Glomerular visceral epithelial cell (primary cell): ENCODE data around the gene DGLUCY.
"Not testable (repeated sequence)": the region's sequence is repeated elsewhere in the genome, so short reads cannot be mapped to it uniquely, and the experiment has no call there.

Experiments
- DNase-seq: peaks from one replicate; pipeline ENCODE4 v3.0.0-alpha.2; 2016; ENCODE audit errors: extremely low spot score

DGLUCY gene

GRCh38 chr14:91169951-91170350 lies 56.1 kb downstream of the DGLUCY start:
- no peak for DNase-seq

DNA sequence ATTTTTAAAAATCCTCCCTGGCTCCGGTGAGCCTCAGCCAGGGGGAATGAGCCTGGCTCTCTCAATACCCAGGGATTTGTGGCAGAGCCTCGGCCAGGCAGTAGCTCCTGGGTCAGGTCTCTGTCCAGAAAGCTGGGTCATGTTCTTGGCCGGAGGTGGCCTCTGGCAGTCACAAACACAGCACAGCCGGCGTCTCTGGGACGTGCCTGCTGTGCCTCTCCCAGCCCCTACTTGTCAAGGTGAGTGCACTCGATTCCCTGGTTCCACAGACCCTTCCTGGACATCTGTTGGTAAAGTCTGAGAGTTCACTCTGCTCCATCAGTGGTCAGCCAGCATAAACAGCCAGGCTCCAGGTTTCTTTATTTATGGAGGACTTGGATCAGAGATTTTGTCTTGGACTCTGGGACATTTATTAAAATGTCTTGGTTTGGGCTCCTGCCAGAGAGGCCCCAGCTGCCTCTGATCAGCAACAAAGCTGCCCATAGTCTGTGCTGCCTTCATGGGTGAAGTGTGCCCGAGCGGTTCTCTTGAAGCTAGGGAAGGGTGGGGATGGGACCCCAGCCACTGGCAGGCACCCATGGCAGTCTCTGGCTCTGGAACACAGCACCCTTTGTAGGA lies 56.7 kb downstream of the DGLUCY start:
- DNase-seq, result no peak

DNA sequence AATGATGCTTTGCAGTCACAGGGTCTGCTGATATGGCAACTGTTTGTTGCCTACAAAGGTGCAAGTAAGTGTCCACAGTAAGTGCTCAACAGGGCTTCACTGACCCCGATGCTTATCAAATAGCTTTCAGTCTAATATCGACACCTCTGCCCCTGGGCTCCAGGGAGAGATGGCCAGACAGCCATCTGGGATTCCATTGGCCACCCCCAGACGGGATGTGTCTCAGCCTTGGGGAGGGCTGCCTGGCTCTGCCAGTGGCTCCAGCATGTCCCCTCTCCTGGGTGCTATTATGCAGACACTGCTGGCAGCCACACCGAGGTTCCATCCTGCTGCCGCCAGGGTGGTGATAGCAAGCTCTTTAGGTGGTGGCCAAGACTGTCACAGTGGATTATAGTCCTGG lies 57.4 kb downstream of the DGLUCY start:
- DNase-seq, result no peak

- peak; percentile 79 for DNase-seq
Observed at GRCh38 chr14:91173221-91173670, 59.4 kb downstream of the DGLUCY start.

DNA sequence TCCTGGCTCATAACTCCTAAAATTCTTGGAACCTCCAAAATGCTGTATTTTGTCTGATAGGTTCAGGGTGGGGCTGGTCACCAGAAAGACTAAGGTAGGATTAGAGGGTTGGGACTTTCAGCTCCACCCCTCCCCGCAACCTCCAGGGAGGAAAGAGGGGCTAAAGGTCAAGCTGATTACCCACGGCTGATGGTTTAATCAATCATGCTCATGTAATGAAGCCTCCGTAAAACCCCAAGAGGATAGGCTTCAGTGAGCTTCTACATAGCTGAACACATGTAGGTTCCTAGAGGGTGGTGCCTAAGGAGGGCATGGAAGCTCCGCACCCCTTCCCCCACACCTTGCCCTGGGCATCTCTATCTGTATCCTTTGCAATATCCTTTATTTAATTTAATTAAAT lies 60.0 kb downstream of the DGLUCY start:
- no peak for DNase-seq

DNA sequence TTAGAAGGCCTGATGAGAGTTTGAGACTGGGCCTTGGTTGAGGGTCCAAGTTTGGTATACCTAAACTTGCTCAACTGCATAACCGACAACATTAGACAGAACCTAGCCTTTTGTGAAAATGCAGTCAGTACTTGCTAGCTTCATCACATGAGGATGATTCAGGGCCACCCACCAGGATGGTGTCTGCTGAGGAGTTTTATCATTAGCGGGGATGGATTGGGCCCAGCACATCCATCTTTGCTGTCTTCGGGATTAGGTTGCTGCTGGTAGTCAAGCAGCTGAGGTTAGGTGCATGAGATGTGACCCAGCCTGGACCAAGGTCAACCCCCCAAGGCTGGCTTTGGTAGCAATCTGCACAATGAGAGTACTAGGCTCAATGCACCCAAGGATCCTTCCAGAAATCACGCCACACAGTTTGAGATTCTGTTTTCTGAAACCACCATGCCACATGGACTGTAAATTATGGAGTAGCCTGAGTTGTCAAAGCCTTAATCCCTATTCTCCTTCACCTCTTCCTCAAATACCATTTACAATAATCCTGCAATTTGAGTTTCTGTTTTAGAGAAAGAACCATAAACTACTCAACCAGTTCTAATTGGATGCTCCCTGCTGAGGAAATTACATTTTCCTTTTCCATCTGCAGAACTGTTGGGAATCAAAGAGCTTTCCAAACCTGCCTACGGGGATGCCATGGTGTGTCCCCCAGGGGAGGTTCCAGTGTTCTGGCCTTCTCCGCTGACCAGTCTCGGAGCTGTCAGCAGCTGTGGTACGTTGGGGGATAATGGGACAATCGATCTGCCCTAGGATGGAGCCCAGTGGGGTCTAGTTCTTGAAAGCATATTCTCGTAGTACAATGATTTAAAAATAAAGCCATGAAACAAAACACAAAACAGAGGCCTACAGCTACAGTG lies 61.7 kb downstream of the DGLUCY start:
- no peak for DNase-seq

DNA sequence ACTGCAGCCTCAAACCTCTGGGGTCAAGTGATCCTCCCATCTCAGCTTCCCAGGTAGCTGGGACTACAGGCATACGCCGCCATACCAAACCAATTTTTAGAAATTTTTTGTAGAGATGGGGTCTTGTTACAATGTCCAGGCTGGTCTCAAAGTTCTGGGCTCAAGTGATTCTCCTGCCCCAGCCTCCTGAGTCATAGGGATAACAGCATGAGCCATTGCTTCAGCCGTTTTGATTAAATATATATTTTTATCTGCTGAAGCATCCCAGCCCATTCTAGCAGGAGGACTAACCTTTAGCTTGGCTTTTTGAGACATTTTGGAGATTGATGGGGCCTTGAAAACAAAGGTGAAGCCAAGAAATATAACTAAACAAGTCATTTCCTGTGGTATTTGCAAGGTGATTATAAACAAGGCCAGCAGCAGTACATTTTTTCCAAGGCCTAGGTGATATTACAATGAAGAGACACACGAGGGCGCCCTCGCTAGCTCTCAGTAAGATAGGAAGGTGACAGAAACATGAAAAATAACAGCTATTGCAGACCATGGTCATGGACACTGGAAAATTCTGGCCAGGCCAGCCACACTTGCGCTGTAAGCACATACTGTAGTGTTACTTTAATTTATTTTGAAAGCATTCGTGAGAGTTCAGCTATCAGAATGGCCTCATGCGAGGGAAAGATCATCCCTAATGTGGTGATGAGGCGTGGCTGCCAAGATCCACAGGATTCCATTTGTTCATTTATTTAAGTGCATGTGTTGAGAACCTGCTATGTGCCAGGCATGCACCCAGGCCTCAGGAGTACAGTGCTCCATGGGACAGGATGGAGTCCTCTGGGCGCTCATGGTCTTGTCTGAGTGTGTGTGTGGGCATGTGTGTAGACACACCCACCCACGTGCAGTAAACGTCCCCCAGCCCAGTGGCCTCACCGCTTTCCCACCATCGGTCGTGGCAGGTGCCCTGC lies 63.5 kb downstream of the DGLUCY start:
- DNase-seq, result peak; percentile 77

- DNase-seq, result no peak
Observed at GRCh38 chr14:91180611-91181010, 66.7 kb downstream of the DGLUCY start.

- DNase-seq, result not testable (repeated sequence)
Observed at GRCh38 chr14:91182753-91183152, 68.9 kb downstream of the DGLUCY start.

- no peak for DNase-seq
Observed at GRCh38 chr14:91184559-91184958, 70.7 kb downstream of the DGLUCY start.

GRCh38 chr14:91185721-91186120 lies 71.8 kb downstream of the DGLUCY start:
- DNase-seq, result no peak

DNA sequence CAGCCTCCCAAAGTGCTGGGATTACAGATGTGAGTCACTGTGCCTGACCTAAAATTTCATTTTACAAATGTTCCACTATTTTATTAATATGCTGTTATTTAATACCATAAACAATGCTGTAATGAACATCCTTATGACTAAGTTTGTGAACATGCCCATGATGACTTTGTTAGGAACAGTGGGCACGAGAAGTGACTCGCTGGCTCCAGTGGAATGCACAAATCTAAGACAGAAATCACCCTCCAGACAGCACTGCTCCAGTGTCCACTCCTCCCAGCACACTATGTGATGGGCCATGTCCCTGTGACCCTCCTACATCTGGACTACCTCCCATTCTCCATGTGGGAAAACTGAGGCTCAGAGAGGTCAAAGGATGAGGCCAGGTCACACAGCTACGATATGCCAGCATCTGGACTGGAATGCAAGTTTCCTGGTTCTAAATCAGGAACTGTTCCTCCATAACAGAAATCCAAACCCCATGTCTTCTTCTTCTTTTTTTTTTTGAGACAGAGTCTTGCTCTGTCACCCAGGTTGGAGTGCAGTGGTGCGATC lies 72.7 kb downstream of the DGLUCY start:
- DNase-seq, result no peak

- no peak for DNase-seq
Observed at GRCh38 chr14:91187271-91187670, 73.4 kb downstream of the DGLUCY start.

DNA sequence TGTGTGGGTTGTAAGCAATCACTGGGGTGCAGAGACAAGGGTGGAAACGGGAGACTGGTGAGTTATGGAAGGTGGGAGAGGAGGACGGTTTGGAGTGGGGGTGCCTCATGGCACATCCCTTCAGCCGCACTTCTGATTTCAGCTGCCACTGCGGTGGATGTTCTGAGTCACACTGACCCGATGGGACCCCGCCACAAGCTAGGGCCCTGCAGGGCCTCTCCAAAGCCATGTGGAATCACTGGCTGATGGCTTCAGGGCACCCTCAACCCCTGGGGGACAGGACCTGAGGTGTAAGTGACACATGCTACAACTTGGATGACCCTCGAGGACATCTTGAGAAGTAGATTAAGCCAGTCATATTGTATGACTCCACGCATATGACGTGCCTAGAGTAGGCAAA lies 77.0 kb downstream of the DGLUCY start:
- no peak for DNase-seq

- DNase-seq, result no peak
Observed at GRCh38 chr14:91193069-91193468, 79.2 kb downstream of the DGLUCY start.

GRCh38 chr14:91195881-91196280 lies 82.0 kb downstream of the DGLUCY start:
- no peak for DNase-seq

DNA sequence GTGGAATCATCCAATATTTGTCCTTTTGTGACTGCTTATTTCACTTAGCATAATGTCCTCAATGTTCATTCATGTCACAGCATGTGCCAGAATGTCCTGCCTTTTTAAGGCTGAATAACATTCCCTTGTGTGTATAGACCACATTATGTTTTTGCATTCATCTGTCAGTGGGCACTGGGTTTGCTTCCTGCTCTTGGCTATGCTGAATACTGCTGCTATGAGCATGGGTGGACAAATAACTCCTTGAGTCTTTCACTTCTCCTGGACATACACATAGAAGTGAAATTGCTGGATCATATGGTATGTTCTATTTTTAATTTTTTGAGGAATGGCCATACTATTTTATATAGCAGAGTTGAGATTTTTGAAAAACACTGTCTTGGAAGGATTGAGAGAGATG lies 83.8 kb downstream of the DGLUCY start:
- DNase-seq, result no peak

DNA sequence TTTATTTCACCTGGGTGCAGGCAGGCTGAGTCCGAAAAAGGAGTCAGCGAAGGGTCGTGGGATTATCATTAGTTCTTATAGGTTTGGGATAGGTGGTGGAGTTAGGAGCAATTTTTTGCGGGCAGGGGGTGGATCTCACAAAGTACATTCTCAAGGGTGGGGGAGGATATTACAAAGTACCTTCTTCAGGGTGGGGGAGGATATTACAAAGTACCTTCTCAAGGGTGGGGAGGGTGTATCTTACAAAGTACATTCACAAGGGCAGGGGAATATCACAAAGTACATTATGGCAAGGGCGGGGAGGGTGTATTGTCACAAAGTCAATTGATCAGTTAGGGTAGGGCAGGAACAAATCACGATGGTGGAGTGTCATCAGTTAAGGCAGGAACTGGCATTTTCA lies 86.9 kb downstream of the DGLUCY start:
- not testable (repeated sequence) for DNase-seq

DNA sequence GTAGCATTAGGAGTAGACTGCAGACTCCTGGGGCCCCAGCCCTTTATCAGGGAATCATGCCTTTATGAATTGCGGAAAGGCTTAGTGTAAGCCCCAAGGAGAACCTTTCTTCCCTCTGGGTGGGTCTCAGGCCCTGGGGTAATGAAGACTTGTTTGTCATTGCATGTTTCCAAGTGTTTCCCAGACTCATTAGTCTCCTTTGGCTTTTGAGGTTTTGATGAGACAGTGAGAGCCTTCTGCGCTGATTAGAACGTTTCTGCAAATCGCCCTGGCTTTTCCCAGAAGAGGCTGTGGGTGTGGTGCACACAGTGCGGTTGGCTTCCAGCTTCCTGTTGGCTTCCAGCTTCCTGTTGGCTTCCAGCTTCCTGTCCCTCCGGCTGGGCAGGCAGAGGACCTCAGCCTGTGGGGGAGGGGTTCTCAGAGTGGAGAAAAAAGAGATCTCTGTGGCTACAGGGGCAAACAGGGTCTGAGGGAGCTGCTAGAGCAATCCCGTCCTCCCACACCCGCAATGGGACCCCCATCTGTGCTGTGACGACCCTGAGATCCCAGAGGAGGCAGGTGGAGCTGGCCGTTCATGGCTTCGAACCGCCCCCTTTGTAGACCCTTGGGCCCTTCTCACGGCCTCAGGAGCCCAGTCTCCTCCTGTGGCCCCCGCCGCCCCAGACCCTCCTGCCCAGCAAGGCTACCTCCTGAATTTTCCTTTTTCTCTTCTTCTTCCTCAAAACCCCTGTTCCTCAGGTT lies 88.5 kb downstream of the DGLUCY start:
- no peak for DNase-seq

- no peak for DNase-seq
Observed at GRCh38 chr14:91204657-91205056, 90.8 kb downstream of the DGLUCY start.

GRCh38 chr14:91205459-91205858 lies 91.6 kb downstream of the DGLUCY start:
- DNase-seq, result no peak
